Gastroesophageal sphincter (tissue), 4 donors: Measurements from ENCODE around the gene AMDHD1. TPM values are rescaled to one million over a fixed set of nuclear protein-coding genes. Genes with fewer than 3 reads are reported as not detected.

Experiments used
- ATAC-seq: fragments of 150-250 bp; one replicate; pipeline ENCODE4 v1.9.1; 2016; ENCODE audit warnings: mild to moderate bottlenecking, moderate library complexity
- H3K27ac ChIP-seq, 4 donors: fragments of 200-600 bp; sonication (generic) in 3 of 4; 1 replicate in 3 of 4; 2 replicates in 1 of 4; pipeline ENCODE4 v1.5.1; 2016 to 2019
- H3K27me3 ChIP-seq: fragments of 200-600 bp; sonication (generic); one replicate; pipeline ENCODE4 v1.5.1; 2019
- H3K36me3 ChIP-seq, 2 donors: fragments of 200-600 bp; sonication (generic); one replicate each; pipeline ENCODE4 v1.5.1; 2019; ENCODE audit warnings: control low read depth in 1 of 2
- H3K4me1 ChIP-seq, 3 donors: fragments of 200-600 bp; sonication (generic); 1 replicate in 2 of 3; 2 replicates in 1 of 3; pipeline ENCODE4 v1.5.1; 2016 to 2019; ENCODE audit warnings: control low read depth in 2 of 3
- H3K4me3 ChIP-seq, 2 donors: fragments of 200-600 bp; sonication (generic); one replicate each; pipeline ENCODE4 v1.5.1; 2019; ENCODE audit warnings: mild to moderate bottlenecking in 1 of 2, moderate library complexity in 1 of 2
- H3K9me3 ChIP-seq, 3 donors: fragments of 200-600 bp; sonication (generic); one replicate each; pipeline ENCODE4 v1.5.1; 2017 to 2019; ENCODE audit warnings: control low read depth in 2 of 3
- CTCF ChIP-seq, 4 experiments: fragments of 200-600 bp in 2 of 4; fragments of 450-650 bp in 2 of 4; sonication (generic) in 1 of 4; IDR thresholded peaks; one replicate each; pipeline ENCODE4 v1.5.1; 2017 to 2019; ENCODE audit warnings: antibody characterized with exemption in 4 of 4, mild to moderate bottlenecking in 2 of 4, moderate library complexity in 2 of 4
- EP300 ChIP-seq: sonication (generic); formaldehyde crosslinking; IDR thresholded peaks from one replicate; pipeline ENCODE4 v1.6.1; 2017; ENCODE audit warnings: antibody characterized with exemption, mild to moderate bottlenecking
- POLR2A ChIP-seq, 2 donors: fragments of 450-650 bp; IDR thresholded peaks; one replicate each; pipeline ENCODE4 v1.6.1; 2017; ENCODE audit warnings: antibody characterized with exemption in 2 of 2, mild to moderate bottlenecking in 2 of 2, moderate library complexity in 1 of 2
- POLR2AphosphoS5 ChIP-seq: sonication (generic); formaldehyde crosslinking; IDR thresholded peaks from one replicate; pipeline ENCODE4 v1.6.1; 2017; ENCODE audit warnings: antibody characterized with exemption
- WGBS, 2 donors: methylation state at CpG; one replicate each; pipeline ENCODE4 v1.1.5; 2018; ENCODE audit warnings: low coverage in 1 of 2; 5-methylcytosine and 5-hydroxymethylcytosine counted together
- total RNA-seq, 4 donors: library from RNA; depleted of rRNA; stranded (reverse); fragments of >200 nt; gene quantifications; one replicate each; pipeline ENCODE4 v1.1.0, GENCODE V29; 2016

The AMDHD1 gene
- total RNA-seq, 4 donors from 2014 or later, result 0.40 to 1.8 (median 1.0) TPM; not detected in 1

- ATAC-seq, result no peak
- 71 to 100% methylated on average over 2 to 5 of the region's 7 CpGs for WGBS, 2 donors
- H3K27ac ChIP-seq, result no peak overlapping the region
- TF ChIP-seq POLR2AphosphoS5 (no peak), POLR2A (IDR thresholded peaks at IDR 0.05) (no peak), CTCF (IDR thresholded peaks at IDR 0.05) (no peak), EP300 (no peak)
- H3K27me3 ChIP-seq, result peaks cover 4% of the 10 kb centered on the region
- no peaks in the 10 kb centered on the region for H3K36me3 ChIP-seq
- H3K4me1 ChIP-seq, result no peaks in the 10 kb centered on the region
- H3K9me3 ChIP-seq, result no peaks in the 10 kb centered on the region
- H3K4me3 ChIP-seq, result no peak overlapping the region
These were observed 12.5 kb downstream of the AMDHD1 start for GRCh38 chr12:95955549-95956159.

- peaks cover 4% of the 10 kb centered on the region for H3K27me3 ChIP-seq
- ATAC-seq, result no peak
- H3K36me3 ChIP-seq, result no peaks in the 10 kb centered on the region
- no peaks in the 10 kb centered on the region for H3K9me3 ChIP-seq
- H3K4me3 ChIP-seq, result no peak overlapping the region
- WGBS, 2 donors, result 49 to 66% methylated on average over 3 to 11 of the region's 27 CpGs
- H3K27ac ChIP-seq, result no peak overlapping the region
- no peak for TF ChIP-seq POLR2AphosphoS5
- no peak for TF ChIP-seq CTCF (IDR thresholded peaks at IDR 0.05)
- TF ChIP-seq EP300, result no peak
- TF ChIP-seq POLR2A (IDR thresholded peaks at IDR 0.05), result no peak
- H3K4me1 ChIP-seq, result no peaks in the 10 kb centered on the region
These were observed 13.5 kb downstream of the AMDHD1 start for GRCh38 chr12:95956557-95957145.

GRCh38 chr12:95959107-95959506 is 16.0 kb downstream of the AMDHD1 start:
- H3K27ac ChIP-seq, result no peak overlapping the region
- H3K36me3 ChIP-seq, result no peaks in the 10 kb centered on the region
- peaks cover 4% of the 10 kb centered on the region for H3K27me3 ChIP-seq
- no peak for TF ChIP-seq POLR2A (IDR thresholded peaks at IDR 0.05)
- no peak for TF ChIP-seq POLR2AphosphoS5
- no peak for TF ChIP-seq CTCF (IDR thresholded peaks at IDR 0.05)
- TF ChIP-seq EP300, result no peak
- H3K4me3 ChIP-seq, result no peak overlapping the region
- no peaks in the 10 kb centered on the region for H3K4me1 ChIP-seq
- H3K9me3 ChIP-seq, result no peaks in the 10 kb centered on the region
- no peak for ATAC-seq
- 40 to 45% methylated on average over 1 of the region's 1 CpG for WGBS, 2 donors

GRCh38 chr12:95960241-95960640 is 17.1 kb downstream of the AMDHD1 start:
- Histone ChIP-seq H3K27me3 (peaks cover 4% of the 10 kb centered on the region), H3K36me3 (no peaks in the 10 kb centered on the region), H3K9me3 (no peaks in the 10 kb centered on the region), H3K4me3 (no peak overlapping the region), H3K27ac (no peak overlapping the region), H3K4me1 (no peaks in the 10 kb centered on the region)
- no peak for TF ChIP-seq POLR2AphosphoS5
- no peak for TF ChIP-seq CTCF (IDR thresholded peaks at IDR 0.05)
- no peak for TF ChIP-seq EP300
- no peak for TF ChIP-seq POLR2A (IDR thresholded peaks at IDR 0.05)
- ATAC-seq, result no peak
- WGBS, 2 donors, result 64 to 90% methylated on average over 5 of the region's 5 CpGs

GRCh38 chr12:95962222-95962621 is 19.1 kb downstream of the AMDHD1 start:
- ATAC-seq, result no peak
- Histone ChIP-seq H3K27me3 (no peaks in the 10 kb centered on the region), H3K27ac (no peak overlapping the region), H3K9me3 (no peaks in the 10 kb centered on the region), H3K36me3 (no peaks in the 10 kb centered on the region), H3K4me1 (no peaks in the 10 kb centered on the region), H3K4me3 (no peak overlapping the region)
- 24 to 92% methylated on average over 2 to 3 of the region's 7 CpGs for WGBS, 2 donors
- TF ChIP-seq POLR2A (IDR thresholded peaks at IDR 0.05), result no peak
- no peak for TF ChIP-seq EP300
- no peak for TF ChIP-seq CTCF (IDR thresholded peaks at IDR 0.05)
